ENCODE measurements around the gene ZNF677.
"Not testable (repeated sequence)": the region's sequence is repeated elsewhere in the genome, so short reads cannot be mapped to it uniquely, and the experiment has no call there.

The ZNF677 gene

GRCh38 chr19:53193535-53194222 is 61.0 kb downstream of the ZNF677 start:
- DNase-seq (ENCODE audit: low read depth in 1 of 2, low spot score in 1 of 2), result no peak

GRCh38 chr19:53192771-53193534 is 61.7 kb downstream of the ZNF677 start, which contains the start of gene ZNF665:
ZNF665 (minus strand) TSS chr19:53193358; CDS start chr19:53182898, 10,460 bp downstream.
- DNase-seq (ENCODE audit: low read depth in 1 of 2, low spot score in 1 of 2), result peak; percentile 33 to 81

GRCh38 chr19:53190253-53190652 is 64.4 kb downstream of the ZNF677 start:
- DNase-seq (ENCODE audit: low read depth in 1 of 2, low spot score in 1 of 2), result no peak

DNA sequence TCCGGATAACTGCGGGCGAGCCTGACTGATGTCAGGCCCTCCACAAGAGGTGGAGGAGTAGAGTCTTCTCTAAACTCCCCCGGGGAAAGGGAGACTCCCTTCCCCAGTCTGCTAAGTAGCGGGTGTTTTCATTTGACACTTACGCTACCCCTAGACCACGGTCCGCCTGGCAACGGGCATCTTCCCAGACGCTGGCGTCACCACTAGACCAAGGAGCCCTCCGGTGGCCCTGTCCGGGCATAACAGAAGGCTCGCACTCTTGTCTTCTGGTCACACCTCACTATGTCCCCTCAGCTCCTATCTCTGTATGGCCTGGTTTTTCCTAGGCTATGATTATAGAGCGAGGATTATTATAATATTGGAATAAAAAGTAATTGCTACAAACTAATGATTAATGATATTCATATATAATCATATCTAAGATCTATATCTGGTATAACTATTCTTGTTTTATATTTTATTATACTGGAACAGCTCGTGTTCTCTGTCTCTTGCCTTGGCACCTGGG is 64.9 kb downstream of the ZNF677 start:
- DNase-seq (ENCODE audit: low read depth in 1 of 2, low spot score in 1 of 2), result not testable (repeated sequence)
